Measurements from ENCODE around the gene DNAJB6. TPM values are rescaled to one million over a fixed set of nuclear protein-coding genes. Genes with fewer than 3 reads are reported as not detected.

Gene DNAJB6
- total RNA-seq, 1 experiment from 2014 or later: 108 TPM

DNA sequence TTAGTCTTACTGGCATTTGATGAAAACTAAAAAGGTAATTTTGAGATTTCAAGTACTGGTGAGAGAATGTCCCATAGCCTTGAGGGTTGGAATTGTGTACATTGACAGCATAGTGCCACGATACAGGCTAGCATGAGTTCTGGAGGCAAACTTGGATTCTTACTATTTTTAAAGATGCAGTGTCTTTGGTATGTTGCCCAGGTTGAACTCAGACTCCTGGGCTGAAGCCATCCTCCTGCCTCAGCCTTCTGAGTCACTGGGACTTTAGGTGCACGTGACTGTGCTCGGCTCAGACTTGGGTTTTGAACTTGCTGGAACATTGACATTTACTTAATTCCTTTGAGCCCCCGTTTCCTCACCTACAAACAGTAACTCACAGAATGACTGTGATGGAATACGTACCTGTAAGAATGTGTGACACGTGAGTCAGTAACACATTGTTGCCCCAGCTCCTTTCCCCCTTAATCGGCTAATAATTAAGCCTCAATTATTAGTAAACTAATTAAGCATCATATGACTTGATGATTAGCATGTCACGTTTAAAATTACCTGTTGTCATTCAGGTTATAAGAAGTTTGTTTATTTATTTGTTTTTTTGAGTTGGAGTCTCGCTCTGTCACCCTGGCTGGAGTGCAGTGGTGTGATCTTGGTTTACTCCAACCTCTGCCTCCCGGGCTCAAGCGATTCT is 10.6 kb downstream of the DNAJB6 start:
- Histone ChIP-seq H3K4me1 (no peaks in the 10 kb centered on the region), H3K4me3 (ENCODE audit: low read depth, low read length) (no peak overlapping the region), H3K36me3 (ENCODE audit: control insufficient read depth, insufficient read depth, low read length) (no peaks in the 10 kb centered on the region; the same call in 1 of the 2 replicates), H3K27me3 (replicated peaks; ENCODE audit: control insufficient read depth, insufficient read depth, low read length) (no peaks in the 10 kb centered on the region), H3K9me3 (no peaks in the 10 kb centered on the region)
- Mint-ChIP-seq H3K4me1 (ENCODE audit: low read depth, unreplicated experiment) (peaks cover 9% of the 10 kb centered on the region), H3K27me3 (ENCODE audit: insufficient read depth, unreplicated experiment) (no peaks in the 10 kb centered on the region), H3K27ac (ENCODE audit: unreplicated experiment) (no peak overlapping the region), H3K9me3 (ENCODE audit: unreplicated experiment) (no peaks in the 10 kb centered on the region), H3K36me3 (ENCODE audit: insufficient read depth, unreplicated experiment) (peaks cover 23% of the 10 kb centered on the region), H3K4me3 (ENCODE audit: unreplicated experiment) (no peak overlapping the region)
- POLR2A ChIA-PET: no interaction called here
- TF ChIP-seq CTCF (IDR thresholded peaks at IDR 0.05; ENCODE audit: insufficient read depth in 1 of 2, low read depth in 1 of 2, low read length in 1 of 2, severe bottlenecking in 1 of 2, unreplicated experiment in 1 of 2): no peak
- intact Hi-C loops (cut with micrococcal nuclease; ENCODE audit: unreplicated experiment): no loop called here
- BruUV-seq (replicated peaks): no TSS peak
- DNase-seq: no peak
- CTCF ChIA-PET: no interaction called here

DNA sequence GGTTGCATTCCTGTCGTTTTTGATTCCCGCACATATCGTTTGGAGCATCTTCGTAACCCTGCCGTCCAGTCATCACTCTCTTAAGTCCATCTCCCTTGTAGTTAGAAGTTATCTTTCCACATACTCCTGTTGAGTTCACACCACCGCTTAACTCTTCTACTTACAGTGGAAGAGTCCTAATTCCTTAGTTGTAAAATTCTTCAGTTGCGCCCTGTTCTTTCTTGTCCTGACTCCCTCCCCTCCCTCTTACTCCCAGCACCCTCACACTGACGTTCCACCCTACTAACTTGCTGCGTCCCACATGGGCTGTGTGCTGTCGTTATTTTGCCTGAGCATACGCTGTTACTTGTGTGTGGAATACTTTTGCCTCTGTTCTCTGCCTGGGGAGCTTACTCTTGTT is 11.7 kb downstream of the DNAJB6 start:
- POLR2A ChIA-PET: no interaction called here
- H3K9me3 ChIP-seq: no peaks in the 10 kb centered on the region
- Mint-ChIP-seq H3K27ac (ENCODE audit: unreplicated experiment) (peak overlapping the region; percentile 16), H3K9me3 (ENCODE audit: unreplicated experiment) (no peaks in the 10 kb centered on the region), H3K36me3 (ENCODE audit: insufficient read depth, unreplicated experiment) (peaks cover 17% of the 10 kb centered on the region), H3K27me3 (ENCODE audit: insufficient read depth, unreplicated experiment) (no peaks in the 10 kb centered on the region), H3K4me1 (ENCODE audit: low read depth, unreplicated experiment) (peaks cover 9% of the 10 kb centered on the region), H3K4me3 (ENCODE audit: unreplicated experiment) (no peak overlapping the region)
- BruUV-seq (replicated peaks): no TSS peak
- DNase-seq: no peak
- CTCF ChIA-PET: no interaction called here
- no peaks in the 10 kb centered on the region for H3K4me1 ChIP-seq
- no peaks in the 10 kb centered on the region for H3K27me3 ChIP-seq (replicated peaks; ENCODE audit: control insufficient read depth, insufficient read depth, low read length)
- no peaks in the 10 kb centered on the region for H3K36me3 ChIP-seq (ENCODE audit: control insufficient read depth, insufficient read depth, low read length)
- TF ChIP-seq CTCF (IDR thresholded peaks at IDR 0.05; ENCODE audit: insufficient read depth in 1 of 2, low read depth in 1 of 2, low read length in 1 of 2, severe bottlenecking in 1 of 2, unreplicated experiment in 1 of 2): no peak
- intact Hi-C loops (cut with micrococcal nuclease; ENCODE audit: unreplicated experiment): no loop called here
- no peak overlapping the region for H3K4me3 ChIP-seq (ENCODE audit: low read depth, low read length)

GRCh38 chr7:157352516-157352915 is 15.7 kb downstream of the DNAJB6 start:
- Mint-ChIP-seq H3K36me3 (ENCODE audit: insufficient read depth, unreplicated experiment) (peaks cover 28% of the 10 kb centered on the region), H3K4me1 (ENCODE audit: low read depth, unreplicated experiment) (peaks cover 29% of the 10 kb centered on the region), H3K9me3 (ENCODE audit: unreplicated experiment) (no peaks in the 10 kb centered on the region), H3K4me3 (ENCODE audit: unreplicated experiment) (no peak overlapping the region), H3K27ac (ENCODE audit: unreplicated experiment) (no peak overlapping the region), H3K27me3 (ENCODE audit: insufficient read depth, unreplicated experiment) (no peaks in the 10 kb centered on the region)
- no TSS peak for BruUV-seq (replicated peaks)
- no peak for TF ChIP-seq CTCF (IDR thresholded peaks at IDR 0.05; ENCODE audit: insufficient read depth in 1 of 2, low read depth in 1 of 2, low read length in 1 of 2, severe bottlenecking in 1 of 2, unreplicated experiment in 1 of 2)
- CTCF ChIA-PET: no interaction called here
- POLR2A ChIA-PET: no interaction called here
- Histone ChIP-seq H3K4me3 (ENCODE audit: low read depth, low read length) (no peak overlapping the region), H3K36me3 (ENCODE audit: control insufficient read depth, insufficient read depth, low read length) (no peaks in the 10 kb centered on the region; the same call in 1 of the 2 replicates), H3K9me3 (no peaks in the 10 kb centered on the region), H3K27me3 (replicated peaks; ENCODE audit: control insufficient read depth, insufficient read depth, low read length) (no peaks in the 10 kb centered on the region), H3K4me1 (peaks cover 10% of the 10 kb centered on the region)
- no peak for DNase-seq
- intact Hi-C loops (cut with micrococcal nuclease; ENCODE audit: unreplicated experiment): no loop called here

All from Caco-2 (cell line).